ENCODE data around the gene TENT4A.

Gene TENT4A

DNA sequence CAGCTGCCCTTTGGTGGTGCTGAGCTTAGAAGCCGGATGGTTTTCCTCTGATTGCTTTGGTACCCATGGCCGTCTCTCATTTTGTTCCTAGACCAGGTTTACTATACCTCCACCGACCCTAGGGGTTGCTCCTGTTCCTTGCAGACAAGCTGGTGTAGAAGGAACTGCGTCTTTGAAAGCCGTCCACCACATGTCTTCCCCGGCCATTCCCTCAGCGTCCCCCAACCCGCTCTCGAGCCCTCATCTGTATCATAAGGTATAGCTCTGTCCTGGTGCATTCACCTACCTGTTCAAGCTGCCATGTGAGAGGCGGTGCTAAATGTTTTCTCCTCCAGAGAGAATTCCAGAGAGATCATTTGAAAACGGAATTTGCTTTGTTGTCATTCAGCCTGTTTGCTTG, 39.5 kb downstream of the TENT4A start:
- DNase-seq: no peak

DNA sequence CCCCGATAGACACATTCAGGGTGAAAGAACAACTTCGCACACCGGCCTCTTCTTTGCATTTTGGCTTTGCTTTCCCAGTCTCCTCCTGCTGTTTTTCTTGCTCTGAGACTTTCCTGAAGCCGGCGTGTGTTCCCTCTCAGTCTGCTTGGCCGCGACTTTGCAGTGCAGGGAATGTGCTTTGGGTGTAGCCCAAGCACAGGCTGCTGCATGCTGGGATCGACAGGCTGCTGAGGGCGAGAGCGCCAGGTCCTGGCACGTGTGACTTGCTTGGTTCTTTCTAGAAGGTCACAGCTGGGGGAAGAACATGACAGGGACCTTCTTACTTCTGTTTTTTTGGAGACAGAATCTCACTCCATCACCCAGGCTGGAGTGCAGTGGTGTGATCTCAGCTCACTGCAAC, 40.6 kb downstream of the TENT4A start:
- no peak for DNase-seq

DNA sequence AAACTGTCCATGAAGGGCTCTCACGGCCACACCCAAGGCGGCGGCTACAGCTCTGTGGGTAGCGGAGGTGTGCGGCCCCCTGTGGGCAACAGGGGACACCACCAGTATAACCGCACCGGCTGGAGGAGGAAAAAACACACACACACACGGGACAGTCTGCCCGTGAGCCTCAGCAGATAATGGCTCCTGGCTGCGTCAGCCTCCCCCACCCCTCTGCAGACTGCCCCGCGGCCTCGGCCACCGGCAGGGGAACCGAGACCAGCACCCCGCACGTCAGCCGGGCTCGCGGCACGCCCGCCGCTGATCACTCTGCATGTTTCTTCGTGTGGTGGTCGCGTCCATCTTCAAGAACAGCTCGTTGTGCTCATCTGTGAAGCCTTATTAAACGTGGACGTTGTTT, 41.5 kb downstream of the TENT4A start:
- no peak for DNase-seq

DNA sequence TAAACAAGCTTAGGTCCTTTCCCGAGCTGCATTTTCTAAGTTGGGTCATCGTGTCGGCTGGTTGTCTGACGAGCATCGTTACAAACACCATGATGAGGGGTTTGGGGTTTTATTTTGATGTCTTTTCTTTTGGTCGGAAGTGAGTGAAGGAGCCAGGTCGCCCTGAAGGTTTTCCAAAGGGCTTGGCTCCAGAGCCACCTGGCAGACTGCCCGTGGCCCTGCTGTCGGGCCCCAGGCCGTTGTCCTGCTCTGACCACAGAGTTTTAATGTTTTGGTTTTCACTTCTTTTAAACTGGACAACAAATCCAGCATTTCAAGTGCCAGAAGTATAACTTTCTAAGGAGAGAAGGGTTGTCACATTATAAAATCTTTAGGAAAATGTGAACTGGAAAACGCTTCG, 42.3 kb downstream of the TENT4A start:
- no peak for DNase-seq

GRCh38 chr5:6755941-6756340, 42.7 kb downstream of the TENT4A start:
- no peak for DNase-seq

- no peak for DNase-seq
These were observed 44.3 kb downstream of the TENT4A start for GRCh38 chr5:6757414-6757969.

GRCh38 chr5:6758236-6758635, 45.0 kb downstream of the TENT4A start:
- no peak for DNase-seq

DNA sequence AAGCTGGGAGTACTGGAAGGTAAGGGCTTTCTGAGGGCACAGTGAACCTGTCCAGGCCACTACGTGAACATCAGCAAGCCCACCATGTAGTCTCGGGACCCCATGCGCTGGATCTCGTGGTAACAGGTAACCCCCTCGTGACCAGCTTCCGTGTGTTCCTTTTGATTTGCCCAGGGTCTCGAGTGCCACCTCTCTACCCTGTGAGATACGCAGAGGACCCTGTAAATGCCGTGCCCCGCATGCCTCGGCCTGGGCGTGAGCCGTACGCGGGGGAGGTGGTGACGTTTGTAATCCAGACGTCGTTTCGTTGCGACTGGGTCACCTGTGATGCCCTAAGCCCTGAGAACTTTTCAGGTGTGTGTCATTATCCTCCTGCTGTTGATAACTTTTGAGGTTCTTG, 45.5 kb downstream of the TENT4A start:
- no peak for DNase-seq

- no peak for DNase-seq
These were observed 46.2 kb downstream of the TENT4A start for GRCh38 chr5:6759401-6759800.

GRCh38 chr5:6759983-6760382, 46.8 kb downstream of the TENT4A start:
- no peak for DNase-seq

- no peak for DNase-seq
These were observed 47.5 kb downstream of the TENT4A start for GRCh38 chr5:6760686-6761085.

DNA sequence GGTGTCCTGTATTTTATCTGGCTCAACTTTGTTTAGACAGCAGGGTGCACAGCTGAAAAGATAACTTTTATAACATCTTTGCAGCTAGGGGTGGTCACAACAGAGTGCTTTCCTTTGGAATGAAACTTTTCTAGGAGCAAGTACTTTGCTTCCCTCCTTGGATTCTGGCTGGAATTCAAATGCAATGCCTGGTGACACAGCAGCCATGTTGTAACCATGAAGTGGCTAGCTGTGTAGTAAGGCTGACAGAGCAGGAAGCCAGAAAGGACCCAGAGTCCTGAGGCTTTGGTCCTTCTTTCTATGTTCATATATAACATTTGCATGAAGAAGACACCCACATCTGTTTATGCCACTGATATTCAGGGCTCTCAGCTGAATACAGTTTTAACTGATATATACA, 48.1 kb downstream of the TENT4A start:
- no peak for DNase-seq

- no peak for DNase-seq
These were observed 48.9 kb downstream of the TENT4A start for GRCh38 chr5:6762116-6762515.

GRCh38 chr5:6762697-6763096, 49.5 kb downstream of the TENT4A start:
- no peak for DNase-seq

GRCh38 chr5:6763191-6763590, 50.0 kb downstream of the TENT4A start:
- no peak for DNase-seq

DNA sequence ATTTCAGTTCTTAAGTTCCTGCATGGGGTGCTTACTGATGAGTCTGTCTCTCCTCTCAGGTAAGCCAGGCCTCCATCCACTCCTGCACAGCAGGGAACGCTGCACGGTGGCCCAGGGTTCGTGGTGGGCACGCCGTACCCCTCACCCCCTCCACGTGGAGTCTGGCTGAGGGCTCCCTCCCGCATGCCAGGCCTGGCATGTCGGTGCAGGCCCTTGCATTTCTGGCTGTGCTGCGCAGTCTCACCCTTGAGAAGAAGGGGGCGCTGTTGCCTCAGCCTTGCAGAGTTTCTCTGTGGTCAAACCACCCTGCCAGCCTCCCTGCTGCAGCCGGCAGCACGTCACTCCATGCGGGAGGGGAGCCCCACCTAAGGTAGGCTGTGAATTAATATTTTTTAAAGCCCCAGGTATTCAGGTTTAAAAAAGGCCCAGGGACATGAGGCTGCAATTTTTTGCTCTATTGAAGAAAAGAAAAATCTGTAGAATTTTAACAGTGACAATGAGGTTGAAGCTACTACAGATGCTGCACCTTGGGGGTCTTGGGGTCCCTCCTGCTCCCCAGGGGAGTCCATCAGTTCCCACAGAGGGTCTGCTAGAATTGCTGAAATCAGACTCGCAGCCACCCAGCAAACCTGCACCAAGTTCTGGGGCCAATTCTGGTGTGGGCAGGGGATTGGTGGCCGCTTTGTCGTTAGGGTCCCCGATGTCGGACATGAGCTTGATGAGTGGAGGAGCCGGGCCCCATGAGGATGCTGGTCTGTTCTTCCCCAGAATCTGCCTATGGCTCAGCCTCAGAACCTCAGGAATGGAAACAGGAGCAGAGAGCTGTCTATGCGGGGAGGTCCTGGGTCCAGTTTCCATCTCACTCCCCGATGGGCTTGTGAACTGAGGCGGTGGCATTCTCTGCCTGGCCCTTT, 52.6 kb downstream of the TENT4A start:
- DNase-seq: peak; percentile 70

GRCh38 chr5:6766604-6767093, 53.4 kb downstream of the TENT4A start:
- peak; percentile 57 for DNase-seq

GRCh38 chr5:6767481-6768063, 54.3 kb downstream of the TENT4A start:
- DNase-seq: no peak

DNA sequence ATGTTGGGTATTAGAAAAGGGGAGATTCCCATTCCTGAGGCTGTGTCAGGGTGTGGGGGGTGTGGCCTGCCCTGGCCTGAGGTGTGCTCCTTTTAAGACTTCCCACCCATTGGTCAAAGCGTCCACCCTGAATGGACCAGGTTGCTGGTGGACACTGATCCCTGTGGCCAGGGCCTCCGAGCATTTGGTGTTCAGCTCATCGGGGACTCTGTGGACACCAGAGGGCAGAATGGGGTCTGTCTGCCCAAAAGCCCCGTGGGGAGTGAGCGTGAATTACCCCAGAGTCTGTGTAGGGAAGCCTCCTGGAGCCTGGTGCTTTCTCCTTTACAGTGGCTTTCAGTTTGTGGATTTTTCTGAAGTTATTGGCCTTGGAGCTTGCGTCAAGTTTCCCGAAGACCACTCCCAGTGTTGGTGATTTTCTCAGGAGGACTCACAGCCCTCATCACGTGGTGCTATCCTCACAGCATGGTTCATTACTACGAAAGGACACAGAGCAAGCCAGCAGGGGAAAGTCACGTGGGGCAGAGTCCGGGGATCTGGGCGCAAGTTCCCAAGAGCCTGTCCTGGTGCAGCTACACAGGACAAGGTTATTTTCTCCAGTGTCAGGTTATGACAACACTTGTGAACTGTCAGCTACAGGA, 55.5 kb downstream of the TENT4A start:
- no peak for DNase-seq

DNA sequence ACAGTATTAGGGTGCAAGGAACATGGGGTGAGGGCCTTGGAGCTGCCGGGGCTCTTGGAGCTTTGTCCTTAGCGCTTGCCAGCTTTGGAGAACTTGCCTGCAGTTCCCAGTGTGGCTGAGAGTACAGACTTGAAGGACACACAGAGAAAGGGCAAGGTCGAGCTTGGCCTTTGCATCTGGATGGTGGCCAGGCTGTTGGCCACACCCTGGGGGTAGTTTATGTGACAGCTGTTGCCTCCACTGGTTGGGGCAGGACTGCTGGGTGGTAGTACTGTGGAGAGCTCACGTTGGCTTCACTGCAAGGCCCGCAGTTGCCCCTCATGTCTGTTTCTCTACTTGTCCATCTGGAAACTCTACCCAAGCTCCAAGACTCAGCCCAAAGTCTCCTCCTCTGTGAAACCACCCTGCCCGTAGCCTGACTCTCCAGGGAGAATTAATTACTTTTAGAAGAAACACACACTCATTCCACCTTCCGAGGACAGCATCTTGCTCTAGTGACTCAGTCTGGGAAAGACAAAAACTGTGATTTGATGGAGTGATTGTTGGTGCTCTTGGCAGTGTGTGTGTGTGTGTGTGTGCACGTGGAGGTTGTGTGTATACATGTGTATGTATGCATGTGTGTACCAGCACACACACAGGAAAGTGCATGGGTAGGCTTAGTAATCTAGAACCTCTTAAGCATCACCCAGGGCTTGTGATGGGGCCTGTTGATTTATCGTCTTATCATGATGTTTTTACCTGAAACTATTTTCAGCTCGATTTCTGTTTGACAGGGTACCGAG, 57.8 kb downstream of the TENT4A start:
- DNase-seq: no peak

GRCh38 chr5:6772886-6773285, 59.7 kb downstream of the TENT4A start:
- no peak for DNase-seq

DNA sequence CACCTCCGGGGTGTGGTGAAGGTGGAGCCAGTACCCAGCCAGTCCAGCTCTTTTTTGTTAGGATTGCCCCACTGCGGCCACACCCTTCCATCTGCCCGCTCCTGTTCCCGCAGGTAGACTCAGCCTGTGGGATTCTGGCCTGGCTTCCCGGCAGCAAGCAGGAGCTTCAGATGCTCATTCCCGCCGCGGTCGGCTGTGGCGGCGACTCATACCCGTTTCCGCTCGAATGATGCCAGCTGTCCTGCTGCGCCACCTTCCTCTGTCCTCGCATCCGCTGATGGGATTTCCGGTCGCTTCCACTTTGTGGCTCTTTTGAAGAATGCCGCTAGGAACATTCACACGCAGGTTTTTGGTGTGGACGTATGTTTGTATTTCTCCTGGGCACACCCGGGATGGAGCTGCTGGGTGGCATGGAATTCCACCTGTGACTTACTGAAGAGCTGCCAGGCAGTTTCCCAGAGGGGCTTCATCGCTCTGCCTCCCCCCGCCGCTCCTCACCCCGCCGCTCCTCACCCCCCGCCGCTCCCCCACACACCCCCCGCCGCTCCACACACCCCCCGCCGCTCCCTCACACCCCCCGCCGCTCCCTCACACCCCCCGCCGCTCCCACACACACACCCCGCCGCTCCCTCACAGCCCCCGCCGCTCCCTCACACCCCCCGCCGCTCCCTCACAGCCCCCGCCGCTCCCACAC, 60.3 kb downstream of the TENT4A start:
- no peak for DNase-seq

Measured in CD4-positive, alpha-beta T cell treated with Interleukin-17A for 4 hours (primary cell).